ENCODE measurements around the gene NPTX1.

NPTX1 gene

DNA sequence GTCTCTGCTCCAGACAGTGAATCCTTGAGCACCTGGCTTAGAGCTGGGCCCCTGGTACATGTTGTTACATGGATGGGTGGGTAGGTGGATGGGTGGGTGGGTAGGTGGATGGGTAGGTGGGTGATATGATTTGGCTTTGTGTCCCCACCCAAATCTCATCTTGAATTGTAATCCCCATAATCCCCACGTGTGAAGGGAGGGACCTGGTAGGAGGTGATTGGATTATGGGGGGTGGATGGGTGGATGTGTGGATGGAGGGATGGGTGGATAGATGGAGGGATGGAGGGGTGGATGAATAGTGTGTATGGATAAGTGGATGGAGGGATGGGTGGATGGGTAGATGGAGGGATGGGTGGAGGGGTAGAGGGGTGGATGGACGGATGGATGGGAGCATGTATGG lies 26.6 kb upstream of the NPTX1 start:
- no peak for DNase-seq

GRCh38 chr17:80502578-80502877 lies 26.1 kb upstream of the NPTX1 start:
- no peak for DNase-seq

DNA sequence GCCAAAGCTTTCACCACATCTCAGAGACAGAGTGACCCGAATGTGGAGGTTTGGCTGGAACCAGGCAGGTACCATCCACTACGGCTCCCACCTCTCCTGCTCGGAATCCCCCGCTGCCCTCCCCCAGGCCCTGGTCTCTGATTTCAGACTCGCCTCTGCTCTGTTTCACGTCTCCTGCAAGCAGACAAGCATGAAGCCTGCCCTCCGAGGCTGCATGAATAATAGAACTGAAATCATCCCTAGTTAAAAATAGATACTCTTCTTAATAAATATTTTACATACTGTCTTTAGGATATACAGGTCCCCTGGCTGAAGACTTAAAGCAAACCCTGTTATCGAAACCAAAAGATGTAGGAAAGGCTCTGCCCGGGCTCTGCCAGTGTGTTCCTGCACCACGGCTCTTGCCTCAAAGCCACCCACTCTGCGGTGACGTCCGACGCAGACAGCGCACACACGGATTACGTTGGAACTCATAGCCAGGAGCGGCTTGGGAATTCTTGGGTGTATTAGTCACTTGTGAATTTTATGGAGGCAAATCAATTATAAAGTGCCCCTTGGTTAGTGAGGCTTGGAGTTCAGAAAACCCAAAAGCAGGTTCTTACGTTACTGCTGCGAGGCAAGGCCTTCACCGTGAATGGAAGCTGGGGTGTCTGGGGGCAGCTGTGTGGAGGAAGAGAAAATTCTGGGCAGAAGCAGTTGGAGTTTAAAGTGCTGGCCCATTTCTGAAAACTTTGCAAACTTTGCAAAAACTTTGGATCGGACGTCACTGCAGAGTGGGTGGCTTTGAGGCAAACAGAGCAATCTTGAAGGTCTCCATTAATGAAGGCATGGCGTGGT lies 25.6 kb upstream of the NPTX1 start:
- DNase-seq, result no peak

DNA sequence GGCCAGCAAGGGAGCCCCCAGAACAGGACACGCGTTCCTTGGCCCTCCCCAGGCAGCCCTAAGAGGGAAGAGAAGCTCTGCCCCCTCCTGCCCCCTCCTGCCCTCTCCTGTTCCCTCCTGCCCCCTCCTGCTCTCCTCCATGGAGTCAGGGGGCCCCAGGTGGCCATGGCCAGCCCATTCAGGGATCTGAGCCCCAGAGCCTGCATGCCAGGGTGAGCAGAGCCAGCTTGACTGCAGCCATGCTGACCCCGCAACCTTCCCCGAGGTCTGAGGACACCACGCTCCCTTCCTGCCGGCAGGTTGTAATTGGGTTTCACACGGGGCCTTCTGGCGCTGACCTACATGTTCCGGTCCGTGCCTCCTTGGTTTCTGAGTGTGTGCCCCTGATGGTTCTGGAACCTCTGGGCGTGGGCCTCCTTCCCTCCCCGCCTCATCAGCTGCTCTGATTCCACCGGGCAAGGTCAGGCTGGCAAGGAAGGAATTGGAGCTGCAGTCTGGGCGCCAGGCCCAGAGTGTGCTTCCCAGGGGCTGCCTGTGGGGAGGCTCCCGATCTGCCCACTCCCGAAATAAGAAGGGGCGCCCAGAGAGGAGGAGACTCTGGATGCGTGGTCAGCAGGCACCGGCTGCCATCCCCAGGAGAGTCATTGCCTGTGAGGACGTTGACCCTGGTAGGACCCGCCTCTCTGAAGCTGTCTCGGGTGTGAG lies 23.7 kb upstream of the NPTX1 start:
- DNase-seq, result no peak

DNA sequence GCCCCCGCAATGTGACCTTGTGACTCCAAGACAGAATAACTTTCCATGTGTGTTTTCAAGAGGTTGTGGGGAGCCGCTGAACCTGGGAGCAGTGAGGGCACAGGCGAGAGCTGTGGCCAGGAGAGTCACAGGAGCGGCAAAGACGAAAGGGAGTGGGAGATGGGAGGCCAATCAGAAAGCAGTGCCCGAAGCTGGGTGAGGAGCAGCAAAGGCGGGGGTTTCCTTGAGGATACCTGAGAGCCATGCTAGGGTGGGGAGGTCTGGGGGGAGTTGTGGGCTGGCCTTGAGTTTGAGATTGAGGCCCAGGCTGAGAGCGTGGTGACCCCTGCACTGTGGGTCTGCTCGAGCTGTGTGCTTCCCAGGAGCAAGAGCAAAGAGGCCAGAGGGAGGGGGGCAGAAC lies 23.2 kb upstream of the NPTX1 start:
- DNase-seq, result no peak

- no peak for DNase-seq
These were observed 22.6 kb upstream of the NPTX1 start for GRCh38 chr17:80498920-80499410.

DNA sequence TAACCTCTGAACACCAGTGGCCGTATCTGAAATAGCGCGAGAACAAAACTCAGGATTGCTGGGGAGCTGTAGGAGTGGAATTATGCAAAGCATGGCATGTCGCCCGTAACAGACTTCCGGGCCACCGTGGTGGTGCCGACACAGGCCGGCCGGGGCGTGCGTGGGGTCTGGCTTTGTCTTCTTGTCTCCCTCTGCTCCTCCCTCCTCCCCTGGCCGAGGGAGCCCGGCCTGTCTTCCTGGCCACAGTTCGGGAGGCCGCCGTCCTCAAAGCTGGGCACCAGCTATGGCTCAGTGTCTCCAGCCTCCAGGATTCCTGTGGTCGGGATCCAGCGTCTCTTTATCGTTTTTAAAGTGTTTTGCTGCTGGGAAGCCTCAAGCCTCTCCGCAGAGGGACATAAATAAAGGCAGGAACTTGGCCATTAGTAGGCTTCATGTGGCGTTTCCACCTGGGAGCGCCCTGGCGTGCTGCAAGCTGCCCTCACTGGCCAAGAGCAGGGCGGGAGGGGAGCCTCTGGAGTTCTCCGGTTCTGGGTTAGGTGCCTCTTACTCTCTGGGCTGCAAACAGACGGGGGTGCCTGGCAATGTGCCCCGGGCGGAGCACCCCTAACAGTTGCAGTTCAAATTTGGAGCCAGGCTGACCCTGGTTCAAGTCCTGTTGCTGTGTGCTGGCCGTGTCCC lies 22.0 kb upstream of the NPTX1 start:
- DNase-seq, result peak in 1 of 2 experiments; percentile 6

GRCh38 chr17:80497726-80498241 lies 21.4 kb upstream of the NPTX1 start:
- no peak for DNase-seq

DNA sequence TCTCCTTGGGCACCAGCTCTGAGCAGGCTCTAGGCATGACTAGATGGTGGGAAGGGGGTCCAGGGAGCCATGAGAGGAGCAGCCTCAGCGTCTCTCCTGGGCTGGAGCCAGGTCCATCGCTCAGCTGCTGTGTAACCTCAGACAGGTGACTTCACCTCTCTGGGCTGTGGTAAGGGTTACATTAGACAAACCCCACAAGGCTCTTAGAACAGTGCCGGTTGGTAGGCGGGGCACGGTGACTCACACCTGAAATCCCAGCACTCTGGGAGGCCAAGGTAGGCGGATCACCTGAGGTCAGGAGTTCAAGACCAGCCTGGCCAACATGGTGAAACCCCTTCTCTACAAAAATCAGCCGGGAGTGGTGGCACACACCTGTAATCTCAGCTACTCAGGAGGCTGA lies 18.1 kb upstream of the NPTX1 start:
- no peak for DNase-seq

DNA sequence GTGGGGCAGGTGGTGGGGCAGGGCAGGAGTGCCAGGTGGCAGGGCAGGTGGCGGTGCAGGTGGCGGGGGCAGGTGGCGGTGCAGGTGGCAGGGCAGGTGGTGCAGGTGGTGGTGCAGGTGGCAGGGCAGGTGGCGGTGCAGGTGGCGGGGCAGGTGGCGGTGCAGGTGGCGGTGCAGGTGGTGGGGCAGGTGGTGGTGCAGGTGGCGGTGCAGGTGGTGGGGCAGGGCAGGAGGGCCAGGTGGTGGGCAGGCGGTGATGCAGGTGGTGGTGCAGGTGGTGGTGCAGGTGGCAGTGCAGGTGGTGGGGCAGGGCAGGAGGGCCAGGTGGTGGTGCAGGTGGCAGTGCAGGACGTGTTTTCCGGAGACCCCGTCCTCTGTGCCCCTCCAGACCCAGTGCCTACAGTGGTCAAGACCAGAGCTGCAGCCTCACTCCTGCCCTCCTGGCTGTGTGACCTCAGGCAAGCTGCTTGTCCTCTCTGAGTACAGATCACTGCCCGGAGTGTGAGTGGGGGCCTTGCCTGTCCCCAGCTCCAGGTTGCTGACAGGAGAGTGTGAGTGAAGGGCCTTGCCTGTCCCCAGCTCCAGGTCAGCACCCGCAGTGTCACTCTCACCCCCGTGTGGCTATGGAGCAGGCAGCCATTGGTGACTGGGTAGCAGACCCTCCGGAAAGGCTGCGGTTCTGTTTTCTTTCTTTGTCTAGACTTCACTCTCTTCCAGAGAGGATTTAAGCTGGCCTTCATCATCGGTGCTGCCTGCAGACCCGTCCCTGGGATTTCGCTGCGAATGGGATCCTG lies 16.1 kb upstream of the NPTX1 start:
- no peak for DNase-seq

- no peak for DNase-seq
These were observed 15.3 kb upstream of the NPTX1 start for GRCh38 chr17:80491478-80492342.

- DNase-seq, result no peak
These were observed 11.1 kb upstream of the NPTX1 start for GRCh38 chr17:80487511-80487910.

DNA sequence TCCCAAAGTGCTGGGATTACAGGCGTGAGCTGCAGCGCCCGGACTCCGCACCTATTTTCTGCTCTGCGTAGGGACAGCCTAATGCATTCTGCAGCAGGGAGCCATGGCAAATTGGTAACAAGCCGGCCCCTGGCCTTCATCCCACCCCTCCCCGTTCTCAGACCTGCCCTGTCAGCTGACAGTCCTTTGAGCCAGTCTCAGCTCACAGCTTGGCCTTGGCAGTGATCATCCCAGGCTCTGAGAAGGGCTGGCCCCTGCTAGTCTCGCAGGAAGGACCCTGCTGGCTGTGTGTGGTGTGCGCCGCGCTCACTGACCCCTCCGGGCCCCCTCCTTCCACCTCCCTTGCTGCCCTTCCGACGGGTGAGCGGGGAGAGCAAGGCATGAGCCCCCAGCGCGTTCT lies 10.3 kb upstream of the NPTX1 start:
- no peak for DNase-seq

GRCh38 chr17:80485846-80486245 lies 9.4 kb upstream of the NPTX1 start:
- peak; percentile 43 to 53 for DNase-seq

GRCh38 chr17:80482555-80483308 lies 6.3 kb upstream of the NPTX1 start:
- DNase-seq, result no peak

GRCh38 chr17:80482058-80482318 lies 5.6 kb upstream of the NPTX1 start:
- no peak for DNase-seq

DNA sequence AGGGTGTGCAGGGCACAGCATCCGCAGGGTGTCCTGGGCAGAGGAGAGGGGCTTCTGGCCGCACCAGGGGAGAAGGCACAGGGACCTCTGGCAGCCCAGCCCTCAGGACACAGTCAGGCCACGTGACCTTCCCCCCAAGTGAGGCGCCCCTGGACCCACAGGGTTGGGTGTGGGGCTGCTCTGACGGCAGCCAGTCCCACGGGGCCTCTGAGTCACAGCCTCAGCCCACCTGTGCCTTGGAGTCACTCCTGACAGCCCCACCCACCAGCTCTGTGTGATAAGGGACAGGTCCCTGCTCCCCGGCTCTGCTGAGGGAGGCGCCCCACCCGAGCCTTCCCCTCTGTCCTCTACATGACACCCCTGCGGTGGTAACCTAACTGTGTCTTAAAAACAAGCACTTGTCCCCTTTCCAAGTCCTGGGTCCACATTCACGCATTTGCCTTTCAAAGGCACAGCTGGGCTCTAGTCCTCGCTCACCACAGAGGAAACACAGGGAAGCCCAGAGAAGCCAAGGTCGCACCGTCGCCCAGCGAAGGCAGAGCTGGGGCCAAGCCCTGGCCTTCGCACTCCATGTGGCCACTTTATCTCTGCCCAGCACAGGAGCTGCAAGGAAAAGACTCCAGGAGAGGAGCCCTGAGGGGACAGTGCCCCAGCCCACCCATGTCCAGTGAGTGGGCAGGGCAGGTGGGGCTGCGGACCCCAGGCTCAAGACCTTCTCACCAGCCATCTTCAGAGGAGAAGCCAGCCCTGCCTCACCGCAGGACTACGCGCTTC lies 5.1 kb upstream of the NPTX1 start:
- no peak for DNase-seq

- no peak for DNase-seq
These were observed 3.8 kb upstream of the NPTX1 start for GRCh38 chr17:80480248-80480647.

DNA sequence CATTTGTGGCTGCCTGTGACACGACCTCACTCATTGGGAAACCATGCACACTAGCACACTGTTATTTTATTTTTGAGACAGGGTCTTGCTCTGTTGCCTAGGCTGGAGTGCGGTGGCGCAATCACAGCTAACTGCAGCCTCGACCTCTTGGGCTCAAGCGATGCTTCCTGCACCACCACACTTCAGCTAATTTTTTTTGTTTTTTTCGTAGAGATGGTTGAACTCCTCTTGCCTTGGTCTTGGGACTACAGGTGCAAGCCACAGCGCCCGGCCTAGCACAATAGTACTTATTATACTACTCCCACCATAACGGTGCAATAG lies 2.8 kb upstream of the NPTX1 start:
- no peak for DNase-seq

DNA sequence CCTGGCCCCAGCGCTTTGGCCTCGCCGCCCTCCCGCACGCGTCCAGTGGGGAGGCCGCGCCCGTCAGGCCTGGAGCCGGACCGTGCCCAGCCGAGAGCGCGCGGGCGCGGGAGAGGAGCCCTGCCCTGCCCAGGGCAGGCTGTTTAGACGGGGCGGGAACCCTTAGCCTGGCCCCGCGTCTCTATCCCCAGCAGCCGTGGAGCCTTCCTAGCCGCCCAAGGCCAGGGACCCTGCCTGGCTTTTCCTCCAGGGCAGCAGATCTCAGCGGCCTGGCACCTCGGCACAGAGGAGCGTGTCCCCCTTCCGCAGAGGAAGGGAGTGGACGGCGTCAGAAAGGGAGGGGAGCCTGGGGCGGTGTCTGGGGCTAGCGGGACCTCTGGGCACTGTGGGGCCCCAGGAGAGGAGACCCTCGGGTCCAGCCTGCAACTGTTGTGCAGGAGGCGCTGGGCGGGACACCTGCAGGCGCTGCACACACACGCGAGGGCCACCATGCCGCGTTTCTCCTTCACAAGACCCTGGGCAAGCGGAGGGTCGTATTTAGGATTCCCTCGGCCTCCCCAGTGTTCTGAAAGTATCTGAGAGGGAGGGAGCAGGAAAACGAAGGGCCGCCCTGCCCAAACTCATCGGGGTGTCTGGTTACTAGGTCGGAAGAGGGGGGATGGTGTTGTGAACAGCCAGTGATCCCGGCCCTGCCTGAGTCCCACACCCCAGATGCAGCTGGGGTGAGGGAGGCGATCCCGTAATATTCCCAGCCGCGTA lies 2.3 kb upstream of the NPTX1 start:
- DNase-seq, result no peak

All from NCI-H187 (cell line).